ENCODE measurements around the gene API5.

DNA sequence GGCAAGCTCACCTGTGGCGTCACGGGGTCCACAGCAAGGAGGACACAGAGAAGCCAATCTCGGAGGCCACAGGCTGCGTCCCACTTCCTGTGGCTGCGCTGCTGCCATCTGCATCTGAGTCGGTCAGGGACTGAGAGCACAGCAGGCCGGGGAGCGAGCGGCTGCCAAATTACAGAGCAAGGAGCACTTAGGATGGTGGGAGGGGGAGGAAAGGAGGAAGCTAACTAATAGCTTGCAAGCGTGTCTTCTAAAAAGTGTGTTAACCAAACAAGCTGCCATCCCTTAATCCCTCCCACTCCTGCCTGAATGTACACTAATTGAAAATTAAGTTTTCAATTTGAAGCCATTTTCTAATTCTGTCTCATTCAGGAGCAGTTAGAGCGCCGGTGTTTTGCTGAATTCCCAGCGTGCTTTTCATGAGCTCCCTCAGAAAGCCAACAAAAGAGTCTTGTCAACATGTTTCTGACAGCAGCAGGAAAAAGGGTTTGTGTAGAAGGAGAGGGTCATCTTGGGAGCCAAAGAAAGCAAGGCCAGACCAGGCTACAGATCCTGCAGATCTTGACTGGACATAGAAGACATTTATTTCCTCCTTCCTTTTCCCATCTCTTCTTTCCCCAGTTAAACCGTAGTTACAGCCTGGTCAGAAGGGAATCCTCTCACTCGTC is 42.4 kb upstream of the API5 start:
- no peak for TF ChIP-seq NFIC (IDR thresholded peaks at IDR 0.05)
- no peak for TF ChIP-seq YY1 (IDR thresholded peaks at IDR 0.05; ENCODE audit: low read depth)
- no peak for TF ChIP-seq ZBTB7A (IDR thresholded peaks at IDR 0.05; ENCODE audit: low read depth)
- no peak for TF ChIP-seq FOXM1 (IDR thresholded peaks at IDR 0.05; ENCODE audit: borderline replicate concordance, low read depth)
- TF ChIP-seq RAD21 (IDR thresholded peaks at IDR 0.05; ENCODE audit: low read depth), result no peak
